H1 (cell line): ENCODE data around the gene DAG1. TPM values are rescaled to one million over a fixed set of nuclear protein-coding genes. Genes with fewer than 3 reads are reported as not detected.

Experiments used
- CTCF ChIA-PET: fragments of 300-600 bp; sonication (Branson Sonifier 250); formaldehyde crosslinking; loops from one replicate; lab custom pipeline; 2021; ENCODE audit not compliant: partially characterized antibody; lab: Charles Lee
- POLR2A ChIA-PET: fragments of 300-600 bp; sonication (Branson Sonifier 250); formaldehyde crosslinking; loops from one replicate; lab custom pipeline; 2021; ENCODE audit warnings: inconsistent platforms; ENCODE audit not compliant: partially characterized antibody; lab: Charles Lee
- DNase-seq, 2 experiments: peaks; one replicate each; pipeline versions ENCODE4 v3.0.0 to v3.0.0-alpha.2; 2010 to 2022; ENCODE audit warnings: low spot score in 2 of 2, low read depth in 1 of 2, mixed read lengths in 1 of 2
- FAIRE-seq: peaks from 2 replicates; lab custom pipeline; 2011; peaks lifted over from hg19 to GRCh38; lab: Jason Lieb, UNC
- H2AFZ ChIP-seq: 2 replicates; pipeline ENCODE4 v1.8.1; 2012; ENCODE audit warnings: low read length, inconsistent platforms
- H2AK5ac ChIP-seq: 2 replicates; pipeline ENCODE4 v1.6.1; 2013; ENCODE audit warnings: low read depth, low read length
- H2BK120ac ChIP-seq: replicated peaks from 2 replicates; pipeline ENCODE3; 2013; ENCODE audit warnings: low read depth, low read length, inconsistent platforms
- H2BK12ac ChIP-seq: 2 replicates; pipeline ENCODE4 v1.6.1; 2013; ENCODE audit warnings: low read depth, low read length
- H2BK15ac ChIP-seq: 2 replicates; pipeline ENCODE4 v1.6.1; 2013; ENCODE audit warnings: low read length
- H2BK20ac ChIP-seq: 2 replicates; pipeline ENCODE4 v1.6.1; 2013; ENCODE audit warnings: low read length
- H2BK5ac ChIP-seq: 2 replicates; pipeline ENCODE4 v1.6.1; 2013; ENCODE audit warnings: low read depth, low read length
- H3K14ac ChIP-seq: 2 replicates; pipeline ENCODE4 v1.6.1; 2013; ENCODE audit warnings: inconsistent platforms; ENCODE audit not compliant: insufficient read length
- H3K18ac ChIP-seq: 2 replicates; pipeline ENCODE4 v1.6.1; 2013; ENCODE audit warnings: low read length; ENCODE audit errors: extremely low read depth
- H3K23ac ChIP-seq: 2 replicates; pipeline ENCODE4 v1.6.1; 2013; ENCODE audit warnings: inconsistent platforms; ENCODE audit not compliant: insufficient read length
- H3K23me2 ChIP-seq: 2 replicates; pipeline ENCODE4 v1.6.1; 2013; ENCODE audit warnings: low read depth, low read length
- H3K27ac ChIP-seq: 2 replicates; pipeline ENCODE4 v1.6.1; 2011; ENCODE audit warnings: low read depth, low read length, inconsistent platforms
- H3K27me3 ChIP-seq, 4 experiments: replicated peaks in 1 of 4; 1 replicate in 1 of 4; 2 replicates in 3 of 4; pipeline versions ENCODE4 v1.6.1 to v1.8.1; 2011 to 2013; ENCODE audit warnings: low read length in 3 of 4, mild to moderate bottlenecking in 3 of 4, inconsistent platforms in 2 of 4, mixed read lengths in 2 of 4, moderate library complexity in 1 of 4; ENCODE audit not compliant: control insufficient read depth in 3 of 4, insufficient read depth in 3 of 4; ENCODE audit errors: extremely low read depth in 1 of 4
- H3K36me3 ChIP-seq, 4 experiments: 2 replicates each; pipeline versions ENCODE4 v1.6.1 to v1.8.1; 2011 to 2013; ENCODE audit warnings: mild to moderate bottlenecking in 4 of 4, low read length in 3 of 4, moderate library complexity in 2 of 4, control low read depth in 1 of 4, inconsistent platforms in 1 of 4; ENCODE audit not compliant: insufficient read depth in 4 of 4, control insufficient read depth in 2 of 4
- H3K4ac ChIP-seq: replicated peaks from 2 replicates; pipeline ENCODE3; 2013; ENCODE audit warnings: low read length, low read depth, mixed read lengths, inconsistent platforms; ENCODE audit not compliant: insufficient read length
- H3K4me1 ChIP-seq, 4 experiments: replicated peaks in 1 of 4; 1 replicate in 1 of 4; 2 replicates in 3 of 4; pipeline versions ENCODE4 v1.6.1 to v1.8.1; 2011 to 2013; ENCODE audit warnings: low read length in 3 of 4, inconsistent platforms in 2 of 4, mixed read lengths in 1 of 4; ENCODE audit not compliant: insufficient read depth in 4 of 4, control insufficient read depth in 3 of 4
- H3K4me2 ChIP-seq, 2 experiments: 2 replicates each; pipeline versions ENCODE4 v1.6.1 to v1.8.1; 2011 to 2013; ENCODE audit warnings: low read depth in 2 of 2, low read length in 2 of 2, control low read depth in 1 of 2, inconsistent platforms in 1 of 2, mild to moderate bottlenecking in 1 of 2; ENCODE audit not compliant: insufficient read depth in 1 of 2
- H3K4me3 ChIP-seq, 4 experiments: fragments of 200-600, 300-600 bp in 1 of 4; sonication (generic), shearing (Covaris generic), sonication (Bioruptor Twin) in 1 of 4; 2 replicates each; pipeline versions ENCODE4 v1.5.1 to v1.8.1; 2011 to 2016; ENCODE audit warnings: low read length in 4 of 4, low read depth in 3 of 4, control low read depth in 2 of 4, inconsistent platforms in 2 of 4, mild to moderate bottlenecking in 2 of 4, mixed read lengths in 1 of 4, moderate library complexity in 1 of 4; ENCODE audit not compliant: insufficient read depth in 2 of 4; ENCODE audit errors: extremely low read depth in 1 of 4
- H3K56ac ChIP-seq: replicated peaks from 2 replicates; pipeline ENCODE3; 2013; ENCODE audit warnings: low read depth, mild to moderate bottlenecking, mixed read lengths, low read length, inconsistent platforms; ENCODE audit not compliant: insufficient read length
- H3K79me1 ChIP-seq: 2 replicates; pipeline ENCODE4 v1.6.1; 2013; ENCODE audit warnings: low read depth, low read length, control low read depth
- H3K79me2 ChIP-seq, 2 experiments: 2 replicates each; pipeline versions ENCODE4 v1.6.1 to v1.8.1; 2012 to 2013; ENCODE audit warnings: low read length in 2 of 2, mild to moderate bottlenecking in 2 of 2, inconsistent platforms in 1 of 2; ENCODE audit not compliant: insufficient read depth in 2 of 2, control insufficient read depth in 1 of 2
- H3K9ac ChIP-seq, 4 experiments: replicated peaks in 1 of 4; 1 replicate in 1 of 4; 2 replicates in 3 of 4; pipeline versions ENCODE4 v1.6.1 to v1.8.1; 2011 to 2013; ENCODE audit warnings: low read depth in 3 of 4, low read length in 3 of 4, control low read depth in 2 of 4, mild to moderate bottlenecking in 2 of 4, moderate library complexity in 2 of 4, inconsistent platforms in 1 of 4; ENCODE audit errors: extremely low read depth in 1 of 4
- H3K9me3 ChIP-seq, 2 experiments: 2 replicates each; pipeline versions ENCODE4 v1.6.1 to v1.8.1; 2012 to 2013; ENCODE audit warnings: mild to moderate bottlenecking in 2 of 2, moderate library complexity in 2 of 2, control low read depth in 1 of 2, inconsistent platforms in 1 of 2, low read depth in 1 of 2, low read length in 1 of 2, mixed read lengths in 1 of 2; ENCODE audit not compliant: insufficient read depth in 2 of 2
- H4K20me1 ChIP-seq, 2 experiments: replicated peaks in 1 of 2; 2 replicates each; pipeline versions ENCODE3 to v1.8.1; 2011 to 2013; ENCODE audit warnings: inconsistent platforms in 2 of 2, low read length in 2 of 2, mild to moderate bottlenecking in 1 of 2; ENCODE audit not compliant: insufficient read depth in 2 of 2, control insufficient read depth in 1 of 2
- H4K5ac ChIP-seq: 2 replicates; pipeline ENCODE4 v1.6.1; 2013; ENCODE audit warnings: low read length, low read depth, mixed read lengths, inconsistent platforms; ENCODE audit not compliant: insufficient read length
- H4K8ac ChIP-seq: 2 replicates; pipeline ENCODE4 v1.8.0; 2013; ENCODE audit warnings: mild to moderate bottlenecking, moderate library complexity, low read length, inconsistent platforms; ENCODE audit not compliant: insufficient read depth; ENCODE audit errors: extremely low read depth
- H4K91ac ChIP-seq: replicated peaks from 2 replicates; pipeline ENCODE3; 2013; ENCODE audit warnings: low read length, mixed read lengths, inconsistent platforms; ENCODE audit not compliant: insufficient read length
- CBX5 ChIP-seq: fragments of 300-800, 300-1000 bp; sonication (generic); IDR thresholded peaks from 2 replicates; pipeline ENCODE4 v1.7.1; 2016; ENCODE audit warnings: antibody characterized with exemption, low read length, low read depth
- GTF2F1 ChIP-seq: IDR thresholded peaks from 2 replicates; pipeline ENCODE4 v1.6.1; 2012; ENCODE audit warnings: low read depth, low read length, improper control_type of control experiment, borderline replicate concordance
- HDAC6 ChIP-seq: IDR thresholded peaks from one replicate; pipeline ENCODE4 v1.7.1; 2012; ENCODE audit warnings: low read depth, mild to moderate bottlenecking, inconsistent platforms, low read length, moderate library complexity
- KDM4A ChIP-seq: IDR thresholded peaks from one replicate; pipeline ENCODE4 v1.7.1; 2012; ENCODE audit warnings: low read depth, mild to moderate bottlenecking, moderate library complexity, low read length, inconsistent platforms; ENCODE audit not compliant: severe bottlenecking
- SIRT6 ChIP-seq: IDR thresholded peaks from one replicate; pipeline ENCODE4 v1.7.1; 2012; ENCODE audit warnings: low read length, inconsistent platforms
- SRF ChIP-seq: IDR thresholded peaks from 2 replicates; pipeline ENCODE4 v1.6.1; 2011; ENCODE audit warnings: mild to moderate bottlenecking, low read depth, low read length, moderate library complexity
- WGBS, 2 experiments: shearing (Covaris generic) in 1 of 2; methylation state at CpG; one replicate each; pipeline versions ENCODE4 v1.1.6 to v1.1.7; 2013 to 2015; ENCODE audit warnings: low lambda C conversion rate in 2 of 2, mixed read lengths in 2 of 2, inconsistent platforms in 1 of 2, low coverage in 1 of 2, missing lambda C conversion rate in 1 of 2; ENCODE audit not compliant: insufficient replicate concordance in 2 of 2, insufficient coverage in 1 of 2, insufficient read length in 1 of 2; ENCODE audit errors: extremely low coverage in 1 of 2, missing lambda C conversion rate in 1 of 2; 5-methylcytosine and 5-hydroxymethylcytosine counted together
- polyA plus RNA-seq, 7 experiments: library from polyadenylated mRNA; depleted of rRNA in 3 of 7; stranded (reverse) in 5 of 7; unstranded in 2 of 7; fragments of >200 nt in 5 of 7; fragments of 200-250 nt in 2 of 7; gene quantifications; 1 replicate in 5 of 7; 2 replicates in 1 of 7; 4 replicates in 1 of 7; pipeline versions ENCODE4 v1.2.1 to v1.2.3, GENCODE V29; 2011 to 2013; ENCODE audit warnings: missing spikeins in 2 of 7, mixed read lengths in 2 of 7
- total RNA-seq: library from RNA; stranded (reverse); fragmentation: NEBNext Ultra II Directional; extraction: Animal tissue kit (Norgen Biotek cat#: 25700); gene quantifications from 2 replicates; pipeline ENCODE4 v1.2.1, GENCODE V29; 2021
- TF ChIP-seq, protein P1 (sequence below), 3 experiments: IDR thresholded peaks; 1 replicate in 2 of 3; 2 replicates in 1 of 3; pipeline versions ENCODE4 v1.5.1 to v1.6.1; 2011; ENCODE audit warnings: low read length in 3 of 3, mild to moderate bottlenecking in 3 of 3, inconsistent platforms in 2 of 3, low read depth in 1 of 3, moderate library complexity in 1 of 3; ENCODE audit not compliant: insufficient read depth in 1 of 3; ENCODE audit errors: control extremely low read depth in 1 of 3
- TF ChIP-seq, protein P2 (sequence below): IDR thresholded peaks from 2 replicates; pipeline ENCODE4 v1.6.1; 2012; ENCODE audit warnings: inconsistent platforms
- TF ChIP-seq, protein P3 (sequence below): IDR thresholded peaks from 2 replicates; pipeline ENCODE4 v1.6.1; 2011; ENCODE audit warnings: low read depth, mild to moderate bottlenecking, low read length; ENCODE audit not compliant: insufficient read depth

Gene DAG1
- total and polyA plus RNA-seq, 2 of the 8 experiments (the other 6 are each of a cell fraction or from before 2014, with no cell fraction given): 97.5 to 138 TPM

DNA sequence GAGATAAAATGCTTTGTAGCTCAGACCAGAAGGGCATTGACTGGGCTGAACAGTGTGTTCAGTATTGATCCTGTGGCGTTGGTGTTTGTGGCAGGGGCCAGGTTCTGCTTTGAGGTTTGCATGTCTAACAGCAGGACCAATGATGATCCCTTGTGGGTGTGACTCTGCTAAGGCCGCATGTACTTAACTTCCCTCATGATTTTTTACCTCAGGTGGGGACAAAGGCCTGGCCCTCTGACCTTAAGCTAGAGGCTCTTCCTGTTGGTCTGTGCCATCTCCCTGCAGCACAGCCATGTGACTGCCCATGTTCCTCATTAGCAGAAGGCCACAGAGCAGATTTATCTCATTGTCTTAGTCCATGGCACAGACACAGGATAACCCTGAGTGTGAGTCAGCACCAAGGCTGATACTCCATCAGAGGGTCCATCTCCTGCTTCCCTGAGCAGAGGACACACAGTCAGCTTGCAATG lies 49.9 kb downstream of the DAG1 start:
- Histone ChIP-seq H2BK5ac (no peak overlapping the region), H3K56ac (no peak overlapping the region), H2BK15ac (no peak overlapping the region), H3K23ac (no peak overlapping the region), H3K9ac (no peak overlapping the region), H4K5ac (no peak overlapping the region), H2BK120ac (no peak overlapping the region), H3K4me1 (peaks cover 0 to 4% (median 0%) of the 10 kb centered on the region in 4 experiments; a peak in 3 of 7 replicates), H3K79me2 (peaks cover 0 to 40% of the 10 kb centered on the region in 2 experiments; a peak in 3 of 4 replicates), H3K4me2 (no peak overlapping the region), H3K4ac (no peak overlapping the region), H2AFZ (no peak overlapping the region), H3K4me3 (no peak overlapping the region), H2BK20ac (no peak overlapping the region), H3K23me2 (no peaks in the 10 kb centered on the region), H3K14ac (no peak overlapping the region), H3K36me3 (peaks cover 2 to 37% (median 9%) of the 10 kb centered on the region in 4 experiments; a peak in 5 of 8 replicates), H4K8ac (no peak overlapping the region), H4K20me1 (peaks cover 2 to 13% of the 10 kb centered on the region in 2 experiments), H3K18ac (no peak overlapping the region), H3K27ac (no peak overlapping the region), H3K79me1 (peaks cover 14% of the 10 kb centered on the region), H2BK12ac (no peak overlapping the region; the same call in 1 of the 2 replicates), H4K91ac (no peak overlapping the region), H3K9me3 (no peaks in the 10 kb centered on the region), H2AK5ac (no peak overlapping the region), H3K27me3 (no peaks in the 10 kb centered on the region)
- DNase-seq (no peak), FAIRE-seq (no peak)
- ChIA-PET POLR2A (interaction anchor here (1.0 kb wide), 2 partner anchors 12 to 36 kb away, joined by 3 to 4 read pairs; no protein-coding TSS in a partner anchor), CTCF (interaction anchor here (0.9 to 6.9 kb wide), 8 partner anchors 11 to 181 kb away, joined by 3 to 25 read pairs (median 5); partner anchors contain the start of gene DAG1)
- WGBS, 2 experiments: 89% methylated on average over 2 of the region's 2 CpGs; no CpG with 5 or more reads in 1 of the 2 experiments
- TF ChIP-seq SRF (no peak), KDM4A (no peak), HDAC6 (no peak), GTF2F1 (no peak), CBX5 (no peak), SIRT6 (no peak)
- TF ChIP-seq, protein P1, sequence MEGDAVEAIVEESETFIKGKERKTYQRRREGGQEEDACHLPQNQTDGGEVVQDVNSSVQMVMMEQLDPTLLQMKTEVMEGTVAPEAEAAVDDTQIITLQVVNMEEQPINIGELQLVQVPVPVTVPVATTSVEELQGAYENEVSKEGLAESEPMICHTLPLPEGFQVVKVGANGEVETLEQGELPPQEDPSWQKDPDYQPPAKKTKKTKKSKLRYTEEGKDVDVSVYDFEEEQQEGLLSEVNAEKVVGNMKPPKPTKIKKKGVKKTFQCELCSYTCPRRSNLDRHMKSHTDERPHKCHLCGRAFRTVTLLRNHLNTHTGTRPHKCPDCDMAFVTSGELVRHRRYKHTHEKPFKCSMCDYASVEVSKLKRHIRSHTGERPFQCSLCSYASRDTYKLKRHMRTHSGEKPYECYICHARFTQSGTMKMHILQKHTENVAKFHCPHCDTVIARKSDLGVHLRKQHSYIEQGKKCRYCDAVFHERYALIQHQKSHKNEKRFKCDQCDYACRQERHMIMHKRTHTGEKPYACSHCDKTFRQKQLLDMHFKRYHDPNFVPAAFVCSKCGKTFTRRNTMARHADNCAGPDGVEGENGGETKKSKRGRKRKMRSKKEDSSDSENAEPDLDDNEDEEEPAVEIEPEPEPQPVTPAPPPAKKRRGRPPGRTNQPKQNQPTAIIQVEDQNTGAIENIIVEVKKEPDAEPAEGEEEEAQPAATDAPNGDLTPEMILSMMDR (IDR thresholded peaks at IDR 0.05; ENCODE audit: control extremely low read depth in 1 of 3, insufficient read depth in 1 of 3, low read depth in 1 of 3, low read length in 3 of 3): no peak
- TF ChIP-seq, protein P2, sequence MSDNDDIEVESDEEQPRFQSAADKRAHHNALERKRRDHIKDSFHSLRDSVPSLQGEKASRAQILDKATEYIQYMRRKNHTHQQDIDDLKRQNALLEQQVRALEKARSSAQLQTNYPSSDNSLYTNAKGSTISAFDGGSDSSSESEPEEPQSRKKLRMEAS: no peak
- TF ChIP-seq, protein P3, sequence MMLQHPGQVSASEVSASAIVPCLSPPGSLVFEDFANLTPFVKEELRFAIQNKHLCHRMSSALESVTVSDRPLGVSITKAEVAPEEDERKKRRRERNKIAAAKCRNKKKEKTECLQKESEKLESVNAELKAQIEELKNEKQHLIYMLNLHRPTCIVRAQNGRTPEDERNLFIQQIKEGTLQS: no peak
